Measurements from ENCODE around the gene SPTBN2. TPM values are rescaled to one million over a fixed set of nuclear protein-coding genes. Genes with fewer than 3 reads are reported as not detected.

Gene SPTBN2
- total and polyA plus RNA-seq, 2 of the 4 experiments (the other 2 are of a cell fraction): 0.18 to 0.41 TPM

DNA sequence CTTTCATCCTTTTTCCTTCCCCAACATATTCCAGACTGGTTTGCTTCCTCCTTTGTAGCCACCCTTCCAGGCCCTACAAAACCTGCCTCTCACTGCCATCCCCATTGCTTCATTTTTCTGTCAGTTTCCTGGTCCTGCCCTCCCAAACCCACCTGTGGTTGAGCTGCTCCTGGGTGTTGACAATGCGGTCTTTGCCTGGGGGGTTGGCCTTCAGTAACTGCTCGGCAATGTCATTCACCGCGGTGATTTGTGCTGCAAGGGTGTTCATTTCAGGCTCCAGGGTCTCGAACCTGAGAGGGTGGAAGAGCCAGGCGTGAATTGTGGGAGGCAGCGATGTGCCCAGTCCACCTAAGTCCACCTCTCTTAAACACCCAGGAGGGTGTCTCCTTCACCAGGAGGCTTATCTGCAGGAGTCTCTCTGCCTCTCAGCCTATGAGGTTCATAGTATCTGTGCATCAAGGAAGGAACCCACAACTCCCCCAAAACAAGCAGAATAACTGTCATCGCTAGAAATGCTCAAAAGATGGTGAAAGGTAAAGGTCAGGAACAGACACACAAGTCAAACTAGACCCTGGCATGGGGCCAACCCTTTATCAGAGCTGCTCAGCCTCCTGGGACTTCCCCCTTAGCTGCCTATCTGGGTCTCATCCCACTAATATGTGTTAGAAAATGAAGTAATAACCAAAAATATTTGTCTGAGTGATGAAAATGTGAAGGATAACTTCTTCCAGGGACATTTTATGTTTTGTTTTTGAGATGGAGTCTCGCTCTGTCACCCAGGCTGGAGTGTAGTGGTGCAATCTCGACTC, 27.4 kb downstream of the SPTBN2 start:
- dilution Hi-C loops (cut with HindIII; ENCODE audit: low sequenced_read_pairs, unreplicated experiment): no loop called here
- in situ Hi-C loops (cut with MboI; ENCODE audit: low sequenced_read_pairs): no loop called here

More for the DNA sequence above, 27.4 kb downstream of the SPTBN2 start:
- H2AK9ac ChIP-seq (replicated peaks; ENCODE audit: low read depth, low read length, poor library complexity): no peak overlapping the region
- H3K14ac ChIP-seq (replicated peaks; ENCODE audit: low read depth, low read length): no peak overlapping the region
- no peak overlapping the region for H2BK120ac ChIP-seq (ENCODE audit: low read depth, low read length)
- no peak overlapping the region for H3K9ac ChIP-seq (ENCODE audit: low read depth, low read length)
- no peak overlapping the region for H2BK15ac ChIP-seq (ENCODE audit: low read depth, low read length)
- no peak overlapping the region for H4K8ac ChIP-seq (ENCODE audit: low read depth in 2 of 2, low read length in 2 of 2)
- no peak overlapping the region for H3K27ac ChIP-seq (ENCODE audit: insufficient read depth, low read length)
- no peak overlapping the region for H2AK5ac ChIP-seq (ENCODE audit: low read depth, low read length)
- DNase-seq: no peak
- CTCF ChIA-PET: no interaction called here
- TF ChIP-seq MAFK (IDR thresholded peaks at IDR 0.05; ENCODE audit: low read depth, low read length): no peak
- TF ChIP-seq MAZ (IDR thresholded peaks at IDR 0.05; ENCODE audit: borderline replicate concordance, low read depth, low read length): no peak
- TF ChIP-seq BHLHE40 (IDR thresholded peaks at IDR 0.05; ENCODE audit: low read depth, low read length): no peak
- no peak for TF ChIP-seq FOS (IDR thresholded peaks at IDR 0.05; ENCODE audit: low read depth, low read length)
- H3K4me2 ChIP-seq (ENCODE audit: low read depth, low read length): no peak overlapping the region
- no peaks in the 10 kb centered on the region for H3K9me1 ChIP-seq (ENCODE audit: insufficient read depth, low read length)
- H3K4me1 ChIP-seq (ENCODE audit: control insufficient read depth, insufficient read depth, low read length): no peaks in the 10 kb centered on the region
- no peak overlapping the region for H4K5ac ChIP-seq (ENCODE audit: low read depth, low read length)
- H4K20me1 ChIP-seq (ENCODE audit: insufficient read depth, low read length): no peaks in the 10 kb centered on the region
- H3K4ac ChIP-seq (ENCODE audit: low read depth, low read length): no peak overlapping the region
- no peak overlapping the region for H2BK5ac ChIP-seq (ENCODE audit: low read depth, low read length, poor library complexity, severe bottlenecking)
- H3K27me3 ChIP-seq (ENCODE audit: control insufficient read depth, insufficient read depth, low read length): no peaks in the 10 kb centered on the region; the same call in 1 of the 2 replicates
- H4K91ac ChIP-seq (ENCODE audit: insufficient read depth, low read depth, low read length): no peak overlapping the region
- H3K56ac ChIP-seq (ENCODE audit: extremely low read depth, insufficient read depth, low read length): no peak overlapping the region
- no peak overlapping the region for H2AFZ ChIP-seq (replicated peaks; ENCODE audit: low read length, poor library complexity)
- no peak for ATAC-seq (ENCODE audit: low read depth)
- H3K18ac ChIP-seq (ENCODE audit: low read depth, low read length): no peak overlapping the region
- H3K9me3 ChIP-seq (ENCODE audit: control insufficient read depth, insufficient read depth, low read length): peaks cover 7% of the 10 kb centered on the region
- no peak overlapping the region for H3K4me3 ChIP-seq (ENCODE audit: insufficient read depth, low read depth, low read length)
- no CpG with 5 or more reads among the region's 10 CpGs for WGBS, 2 experiments (ENCODE audit: extremely low coverage in 2 of 2, insufficient read length in 1 of 2)
- H3K79me1 ChIP-seq (ENCODE audit: low read depth in 1 of 2, low read length in 2 of 2): no peaks in the 10 kb centered on the region
- H3K36me3 ChIP-seq (ENCODE audit: control insufficient read depth, insufficient read depth, low read length): no peaks in the 10 kb centered on the region
- intact Hi-C loops (cut with micrococcal nuclease): no loop called here
- POLR2A ChIA-PET (ENCODE audit: unreplicated experiment): no interaction called here
- no peak overlapping the region for H2BK20ac ChIP-seq (ENCODE audit: low read depth, low read length)
- BruUV-seq (replicated peaks): no TSS peak
- no peak overlapping the region for H3K23ac ChIP-seq (ENCODE audit: low read depth, low read length)
